Iris pigment epithelial cell (primary cell): ENCODE measurements around the gene KCNJ9.

ENCODE experiments used
- DNase-seq: peaks from one replicate; pipeline ENCODE4 v3.0.0-alpha.2; 2011; ENCODE audit warnings: low read depth

The KCNJ9 gene

DNA sequence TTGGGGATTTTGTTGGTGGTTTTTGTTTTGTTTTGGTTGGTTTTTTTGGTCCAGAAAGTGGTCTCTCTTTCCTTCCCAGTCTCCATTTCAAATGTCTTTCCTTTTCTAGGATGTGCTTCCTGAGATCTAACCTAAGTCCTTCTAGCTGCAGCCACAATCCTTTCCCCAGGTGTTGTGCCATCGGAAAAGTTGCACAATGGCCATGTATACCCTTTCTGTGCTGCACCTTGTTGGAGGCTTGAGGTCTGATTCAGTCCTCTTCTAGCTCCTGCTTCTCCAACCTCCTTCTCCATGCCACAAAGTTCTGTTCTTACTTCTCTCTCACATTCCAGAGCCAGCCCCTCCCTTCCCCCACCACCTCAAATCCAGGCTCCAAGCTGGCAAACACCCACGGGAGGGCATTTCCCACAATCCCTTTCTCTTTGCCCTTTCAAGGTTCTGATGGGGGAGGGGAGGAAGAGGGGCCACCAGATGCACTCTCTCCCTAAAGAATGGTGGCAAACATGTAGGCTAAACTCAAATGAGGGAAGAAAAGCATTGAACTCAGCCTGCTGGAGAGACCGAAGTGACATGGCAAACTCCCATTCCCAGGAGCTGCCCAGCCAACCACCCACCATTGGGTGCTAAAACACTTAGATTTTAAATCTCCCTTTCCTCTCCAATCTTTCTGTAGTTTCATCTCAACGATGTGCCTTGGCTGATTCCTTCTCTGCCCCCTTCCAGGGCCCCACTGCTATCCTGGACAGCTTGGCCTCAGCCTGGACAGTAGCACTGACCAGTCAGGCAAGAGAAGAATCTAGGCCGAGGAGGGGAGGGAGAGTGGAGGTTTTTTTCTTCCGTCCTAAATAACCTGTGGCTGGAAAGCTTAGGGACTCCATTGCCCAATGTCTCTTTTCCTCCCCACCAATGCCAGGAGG lies 14.3 kb upstream of the KCNJ9 start:
- DNase-seq, result no peak

- no peak for DNase-seq
Measured at GRCh38 chr1:160068225-160068624, 13.1 kb upstream of the KCNJ9 start.

- no peak for DNase-seq
Measured at GRCh38 chr1:160069460-160070231, 11.7 kb upstream of the KCNJ9 start, which contains the start of gene KCNJ10. Gene KCNJ10, minus strand, starts transcription at chr1:160070160. Its CDS starts 27,628 bp downstream, at chr1:160042532.

DNA sequence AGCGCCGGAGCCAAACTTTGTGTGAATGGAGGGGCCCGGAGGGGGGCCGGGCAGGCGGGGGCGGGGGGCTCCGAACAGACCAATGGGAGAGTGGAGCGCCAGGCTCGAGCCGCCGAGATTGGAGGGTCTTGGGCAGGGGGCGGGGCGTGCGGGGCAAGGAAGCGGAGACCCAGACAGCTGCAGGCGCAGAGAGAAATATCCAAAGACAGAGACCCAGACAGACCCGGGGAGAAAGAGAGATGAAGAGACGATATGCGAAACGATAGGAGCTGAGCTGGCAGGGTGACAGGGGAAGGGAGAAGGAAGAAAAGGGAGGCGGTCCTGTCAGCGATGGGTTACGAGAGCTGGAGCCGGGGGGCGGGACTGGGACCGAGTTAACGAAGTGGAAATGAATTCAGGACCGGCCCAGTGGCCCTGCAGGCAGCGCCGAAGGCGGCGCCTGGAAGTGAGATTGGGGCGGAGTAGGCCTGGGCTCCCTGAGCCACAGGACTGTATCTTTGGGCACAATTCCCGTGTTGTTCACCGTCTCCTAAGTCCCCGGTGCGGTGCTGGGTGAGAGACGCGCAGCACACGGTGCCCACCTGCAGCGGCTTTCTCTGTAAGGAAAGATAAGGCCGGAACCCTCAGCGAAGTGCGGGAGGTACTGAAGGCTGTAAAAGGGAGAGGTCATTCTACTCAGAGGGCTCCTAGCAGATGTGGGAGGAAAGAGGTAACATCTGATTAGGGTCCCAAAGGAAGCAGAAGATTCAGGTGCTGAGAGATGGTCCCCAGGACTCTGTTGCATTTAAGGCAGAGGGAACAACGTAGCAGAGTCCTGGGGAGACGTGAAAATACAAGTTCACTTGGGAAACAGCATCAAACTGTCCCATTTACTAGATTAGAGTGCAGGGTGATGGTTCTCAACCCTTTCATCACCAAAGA lies 10.8 kb upstream of the KCNJ9 start:
- DNase-seq, result peak; percentile 58

DNA sequence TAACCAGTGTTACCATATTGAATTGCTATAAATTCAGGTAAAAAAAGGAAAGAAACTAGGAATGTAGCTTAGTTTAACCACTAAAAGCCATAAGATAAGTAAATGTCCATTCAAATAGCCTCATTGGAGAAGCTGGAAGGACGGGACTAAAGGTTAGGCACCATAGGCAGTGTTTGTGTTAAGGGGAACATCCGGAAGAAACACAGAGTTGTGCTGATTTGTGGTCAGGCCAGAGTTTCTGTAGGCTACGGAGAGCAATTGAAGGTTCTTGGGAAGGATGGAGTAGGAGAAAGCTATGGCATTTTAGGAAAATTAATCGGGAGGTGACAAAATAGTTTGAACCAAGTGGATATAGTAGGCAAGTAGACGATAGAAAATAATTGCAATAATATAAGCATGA lies 10.0 kb upstream of the KCNJ9 start:
- DNase-seq, result no peak

DNA sequence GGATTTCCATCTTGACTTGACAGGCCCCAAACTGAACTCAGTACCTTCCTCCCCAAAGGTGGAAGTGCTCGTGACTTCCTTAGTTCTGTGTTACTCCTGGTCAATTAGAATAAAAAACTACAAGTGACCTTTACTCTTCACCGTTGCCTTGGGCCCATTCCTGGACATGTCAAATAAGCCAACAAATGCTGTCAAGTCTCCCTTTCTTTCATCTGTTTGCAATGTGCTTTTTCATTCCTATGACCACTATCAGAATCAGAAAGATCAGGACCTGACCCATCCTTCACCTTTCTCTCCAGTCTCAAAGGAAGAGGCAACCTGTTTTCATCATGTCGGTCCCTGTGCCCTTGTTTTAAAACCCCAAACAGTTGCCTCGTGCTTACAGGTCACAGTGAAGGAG lies 6.5 kb upstream of the KCNJ9 start:
- DNase-seq, result no peak

GRCh38 chr1:160075836-160076235 lies 5.5 kb upstream of the KCNJ9 start:
- no peak for DNase-seq

DNA sequence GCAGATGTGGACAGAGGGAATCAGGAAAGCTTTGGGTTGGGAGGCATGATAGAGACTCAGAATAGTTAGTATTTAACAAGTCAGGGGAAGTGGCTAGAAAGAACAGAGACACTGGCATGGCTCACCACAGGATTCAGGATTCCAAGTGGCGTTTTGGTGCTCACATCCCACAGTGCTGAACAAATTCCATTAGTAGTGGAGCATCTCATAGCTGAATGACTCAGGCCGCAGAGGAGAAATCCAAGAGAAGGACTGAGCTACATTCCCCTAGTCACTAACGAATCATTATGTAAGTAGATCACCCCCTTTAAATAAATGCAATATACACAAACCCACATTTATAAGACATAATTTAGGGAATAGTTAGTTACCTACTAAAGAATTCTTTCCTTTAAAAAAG lies 5.0 kb upstream of the KCNJ9 start:
- no peak for DNase-seq

DNA sequence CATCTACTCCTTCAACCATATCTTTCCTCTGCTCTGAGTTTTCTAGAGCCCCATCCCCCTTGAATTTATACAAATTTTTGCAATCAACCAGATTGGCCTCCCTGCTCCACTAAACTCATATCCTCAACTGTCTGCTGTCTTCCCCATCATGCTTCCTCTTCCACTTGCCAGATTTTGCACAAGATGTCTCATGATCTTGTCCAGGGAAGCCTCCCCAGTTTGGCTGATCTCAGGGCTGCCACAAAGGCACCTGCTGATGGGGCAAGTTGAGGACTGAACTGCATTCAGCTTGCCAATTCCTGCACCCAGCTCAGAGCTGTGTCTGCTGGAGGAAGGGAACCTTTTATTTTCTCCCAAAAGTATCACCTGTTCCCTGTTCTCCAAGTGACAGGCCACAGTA lies 3.9 kb upstream of the KCNJ9 start:
- DNase-seq, result no peak

GRCh38 chr1:160078512-160079195 lies 2.7 kb upstream of the KCNJ9 start:
- DNase-seq, result peak; percentile 24

DNA sequence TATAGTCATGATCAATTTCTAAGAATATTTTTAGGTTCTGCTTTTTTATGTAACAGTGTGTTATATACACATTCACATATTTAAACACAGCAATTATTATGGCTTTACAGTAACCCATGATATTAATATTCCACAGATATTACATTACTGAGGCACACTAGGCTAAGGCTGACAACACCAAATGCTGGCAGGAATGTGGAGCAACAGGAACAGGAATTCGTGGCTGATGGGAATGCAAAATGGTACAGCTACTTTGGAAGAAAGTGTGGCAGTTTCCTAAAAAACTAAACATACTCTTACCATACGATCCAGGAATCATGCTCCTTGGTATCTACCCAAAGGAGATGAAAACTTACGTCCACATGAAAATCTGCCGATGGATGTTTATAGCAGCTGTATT lies 1.9 kb upstream of the KCNJ9 start:
- DNase-seq, result no peak

DNA sequence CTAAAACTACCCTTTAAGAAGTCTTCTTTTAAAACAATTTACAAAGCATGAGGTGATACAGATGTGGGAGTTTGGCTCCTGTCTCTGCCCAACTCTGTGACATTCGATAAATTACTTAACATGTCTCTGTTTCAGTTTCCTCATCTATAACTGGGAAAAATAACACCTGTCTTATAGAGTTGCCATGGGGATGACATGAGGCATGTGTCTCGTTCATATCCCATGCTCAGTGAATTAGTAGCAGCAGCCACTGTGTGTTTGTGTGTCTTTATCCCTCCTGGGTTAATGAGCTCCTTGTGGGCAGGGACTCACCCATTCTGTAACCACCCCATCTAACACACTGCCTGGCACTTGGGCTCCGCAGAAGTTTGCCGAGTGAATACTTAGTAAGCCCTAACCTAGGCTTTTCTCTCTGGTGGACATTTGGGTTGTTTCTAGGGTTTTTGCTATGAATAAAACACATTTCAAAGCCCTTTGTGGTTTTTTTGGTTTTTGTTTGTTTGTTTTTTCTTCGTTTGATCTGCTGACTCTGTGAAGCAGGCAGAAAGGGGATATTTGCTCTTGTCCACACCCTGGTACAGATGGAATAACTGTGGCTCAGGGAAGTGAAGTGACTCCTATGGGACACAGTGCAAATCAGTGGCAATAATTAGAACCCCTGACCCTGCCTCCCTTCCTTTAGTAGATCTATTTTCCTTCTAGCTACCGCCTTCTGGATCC lies 797 bp upstream of the KCNJ9 start:
- no peak for DNase-seq

- no peak for DNase-seq
Measured at GRCh38 chr1:160082487-160082886, 1.1 kb downstream of the KCNJ9 start.

DNA sequence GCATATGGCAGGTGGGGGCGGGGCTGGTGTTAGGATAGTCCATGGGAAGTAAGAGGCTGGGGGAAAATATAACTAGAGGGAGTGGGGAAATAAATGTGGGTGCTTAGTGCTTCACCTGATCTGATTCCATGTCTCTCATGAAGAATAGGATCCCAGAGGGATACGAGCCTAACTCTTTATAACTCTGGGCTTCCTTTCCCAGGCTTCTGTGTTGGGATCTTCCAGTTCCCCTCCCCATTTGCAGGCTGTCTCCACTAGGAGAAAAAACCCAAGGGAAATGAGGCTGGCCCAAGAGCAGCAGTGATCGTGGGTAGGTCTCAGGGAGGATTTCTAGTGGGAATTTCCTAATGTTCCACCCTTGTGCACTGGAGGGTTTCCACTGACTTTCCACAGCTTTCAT lies 1.6 kb downstream of the KCNJ9 start:
- no peak for DNase-seq

DNA sequence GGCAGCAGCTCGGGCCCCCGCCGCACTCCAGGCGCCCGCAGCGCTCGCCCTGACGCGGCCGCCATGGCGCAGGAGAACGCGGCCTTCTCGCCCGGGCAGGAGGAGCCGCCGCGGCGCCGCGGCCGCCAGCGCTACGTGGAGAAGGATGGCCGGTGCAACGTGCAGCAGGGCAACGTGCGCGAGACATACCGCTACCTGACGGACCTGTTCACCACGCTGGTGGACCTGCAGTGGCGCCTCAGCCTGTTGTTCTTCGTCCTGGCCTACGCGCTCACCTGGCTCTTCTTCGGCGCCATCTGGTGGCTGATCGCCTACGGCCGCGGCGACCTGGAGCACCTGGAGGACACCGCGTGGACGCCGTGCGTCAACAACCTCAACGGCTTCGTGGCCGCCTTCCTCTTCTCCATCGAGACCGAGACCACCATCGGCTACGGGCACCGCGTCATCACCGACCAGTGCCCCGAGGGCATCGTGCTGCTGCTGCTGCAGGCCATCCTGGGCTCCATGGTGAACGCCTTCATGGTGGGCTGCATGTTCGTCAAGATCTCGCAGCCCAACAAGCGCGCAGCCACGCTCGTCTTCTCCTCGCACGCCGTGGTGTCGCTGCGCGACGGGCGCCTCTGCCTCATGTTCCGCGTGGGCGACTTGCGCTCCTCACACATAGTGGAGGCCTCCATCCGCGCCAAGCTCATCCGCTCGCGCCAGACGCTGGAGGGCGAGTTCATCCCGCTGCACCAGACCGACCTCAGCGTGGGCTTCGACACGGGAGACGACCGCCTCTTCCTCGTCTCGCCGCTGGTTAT lies 2.8 kb downstream of the KCNJ9 start:
- peak; percentile 31 for DNase-seq

DNA sequence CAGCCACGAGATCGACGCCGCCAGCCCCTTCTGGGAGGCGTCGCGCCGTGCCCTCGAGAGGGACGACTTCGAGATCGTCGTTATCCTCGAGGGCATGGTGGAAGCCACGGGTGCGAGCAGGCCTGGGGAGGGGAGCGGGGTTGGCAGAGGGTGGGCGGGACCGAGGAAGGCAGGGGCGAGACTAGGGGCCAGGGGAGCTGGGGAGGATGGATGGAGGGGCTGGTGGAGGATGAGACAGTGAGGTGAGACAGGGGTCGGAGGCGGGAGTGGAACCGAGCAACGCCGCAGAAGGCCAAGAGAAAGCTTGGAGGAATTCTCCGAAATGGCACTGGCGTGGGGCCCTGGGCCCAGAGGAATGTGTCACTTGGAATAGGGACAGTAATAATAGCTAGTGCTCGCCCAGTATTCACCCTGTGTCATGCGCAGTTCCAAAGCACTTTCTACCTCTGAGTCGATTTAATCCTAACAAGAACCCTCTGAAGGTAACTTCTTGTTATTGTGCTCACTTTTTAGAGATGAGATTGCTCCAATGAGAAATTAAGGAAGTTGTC lies 3.5 kb downstream of the KCNJ9 start:
- DNase-seq, result no peak

DNA sequence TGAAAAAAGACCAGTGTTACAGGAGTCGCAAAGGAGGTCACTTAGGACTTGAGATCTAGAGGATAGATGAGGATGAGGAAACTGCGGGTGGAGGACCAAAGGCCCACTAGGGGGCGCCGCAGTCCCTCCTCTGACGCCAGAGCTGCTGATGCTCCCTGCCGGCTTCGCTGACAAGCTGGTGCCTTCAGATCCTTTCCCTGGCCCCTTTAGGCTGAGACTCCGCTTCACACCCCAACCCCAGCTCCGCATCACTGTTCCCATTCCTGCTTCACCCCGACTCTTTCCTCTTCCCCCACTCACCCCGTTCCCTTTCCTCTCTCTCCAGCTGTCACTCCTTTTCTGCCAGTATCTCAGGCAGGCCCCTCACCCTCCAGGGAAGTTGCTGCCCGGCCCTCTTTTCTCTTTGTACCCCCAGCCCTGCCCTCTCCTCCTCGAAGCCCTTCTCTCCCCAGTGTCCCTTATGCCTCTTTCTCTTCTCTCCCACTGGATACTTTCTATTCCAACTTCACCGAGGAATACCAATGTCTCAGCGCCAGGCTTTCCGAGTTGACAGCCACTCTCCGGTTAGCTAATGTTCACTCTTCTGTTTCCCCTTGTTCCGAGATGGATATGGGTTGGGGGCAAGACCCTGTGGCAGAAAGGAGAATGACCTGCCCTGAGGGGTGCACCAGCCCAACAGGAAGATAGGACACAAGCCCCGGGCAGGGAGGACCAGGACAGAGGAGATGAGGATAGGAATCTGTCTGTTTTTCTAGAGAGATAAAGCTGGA lies 4.5 kb downstream of the KCNJ9 start:
- DNase-seq, result peak; percentile 70

GRCh38 chr1:160086456-160086892 lies 5.1 kb downstream of the KCNJ9 start:
- DNase-seq, result no peak
